Measurements from ENCODE around the gene MARCHF7. TPM values are rescaled to one million over a fixed set of nuclear protein-coding genes. Genes with fewer than 3 reads are reported as not detected.

MARCHF7 gene
- total and polyA plus RNA-seq, 2 of the 13 experiments (the other 11 are each of a cell fraction or from before 2014, with no cell fraction given), result 32.8 to 88.5 TPM

- intact Hi-C loops (cut with micrococcal nuclease; ENCODE audit: unreplicated experiment) (loop anchor here (5.0 kb wide), 1 partner anchor 1267 kb away; no protein-coding TSS in a partner anchor), in situ Hi-C loops (cut with HindIII; ENCODE audit: extremely low pct_ligation_motif_present, low pct_unique_long_range_greater_than_20kb) (loop anchor here (10.0 kb wide), 1 partner anchor 140 kb away; no protein-coding TSS in a partner anchor)
- ChIA-PET POLR2A (no interaction called here), CTCF (ENCODE audit: low intra/inter-chr PET ratio, low total read pairs) (no interaction called here)
- Histone ChIP-seq H3K4me2 (ENCODE audit: low read depth, low read length) (no peak overlapping the region), H3K36me3 (replicated peaks in 1 of 2; ENCODE audit: control insufficient read depth in 1 of 2, insufficient read depth in 2 of 2, low read length in 2 of 2) (no peaks in the 10 kb centered on the region), H3K27me3 (ENCODE audit: control insufficient read depth in 1 of 2, insufficient read depth in 2 of 2, low read length in 2 of 2) (no peaks in the 10 kb centered on the region), H4K20me1 (ENCODE audit: insufficient read depth, low read length) (no peaks in the 10 kb centered on the region), H3K4me1 (ENCODE audit: insufficient read depth, low read length) (no peaks in the 10 kb centered on the region), H2AFZ (ENCODE audit: low read length) (no peak overlapping the region), H3K79me2 (ENCODE audit: insufficient read depth, low read length) (no peaks in the 10 kb centered on the region), H3K27ac (ENCODE audit: extremely low read length, insufficient read depth, low read length) (no peak overlapping the region), H3K9me3 (ENCODE audit: low read length) (no peaks in the 10 kb centered on the region), H3K9ac (ENCODE audit: insufficient read depth, low read depth, low read length) (no peak overlapping the region), H3K4me3 (replicated peaks in 1 of 3; ENCODE audit: insufficient read depth in 1 of 3, low read depth in 2 of 3, low read length in 3 of 3) (no peak overlapping the region)
- ATAC-seq (no peak), FAIRE-seq (peak; percentile 64), DNase-seq (ENCODE audit: low spot score) (no peak)
- 96% methylated on average over 1 of the region's 1 CpG for WGBS (ENCODE audit: low lambda C conversion rate)
- BruUV-seq (replicated peaks), result no TSS peak
- no peak for TF ChIP-seq MXD1 (CRISPR knock-in tag; IDR thresholded peaks at IDR 0.05)
- TF ChIP-seq MAFF (IDR thresholded peaks at IDR 0.05; ENCODE audit: low read depth, low read length), result 0 out of 2 replicates have a peak, but pooled peaks have one; percentile 29
- TF ChIP-seq RAD51 (IDR thresholded peaks at IDR 0.05; ENCODE audit: borderline replicate concordance), result no peak
- no peak for TF ChIP-seq ZNF367 (CRISPR knock-in tag; IDR thresholded peaks at IDR 0.05; ENCODE audit: borderline replicate concordance)
- TF ChIP-seq ZNF318 (CRISPR knock-in tag; IDR thresholded peaks at IDR 0.05), result no peak
- peak; percentile 43 to 52; a peak in 3 of 4 replicates for TF ChIP-seq MAFK (conservative IDR thresholded peaks at IDR 0.05 in 1 of 2, IDR thresholded peaks at IDR 0.05 in 1 of 2; ENCODE audit: low read length in 2 of 2)
- TF ChIP-seq NFE2L2 (IDR thresholded peaks at IDR 0.05; ENCODE audit: low read length), result peak; percentile 79
- no peak for TF ChIP-seq PRPF4 (IDR thresholded peaks at IDR 0.05; ENCODE audit: low read depth, low read length, poor library complexity, severe bottlenecking)
Observed at GRCh38 chr2:159694500-159695040, 17.7 kb upstream of the MARCHF7 start.
